ENCODE data around the gene EEFSEC.

DNA sequence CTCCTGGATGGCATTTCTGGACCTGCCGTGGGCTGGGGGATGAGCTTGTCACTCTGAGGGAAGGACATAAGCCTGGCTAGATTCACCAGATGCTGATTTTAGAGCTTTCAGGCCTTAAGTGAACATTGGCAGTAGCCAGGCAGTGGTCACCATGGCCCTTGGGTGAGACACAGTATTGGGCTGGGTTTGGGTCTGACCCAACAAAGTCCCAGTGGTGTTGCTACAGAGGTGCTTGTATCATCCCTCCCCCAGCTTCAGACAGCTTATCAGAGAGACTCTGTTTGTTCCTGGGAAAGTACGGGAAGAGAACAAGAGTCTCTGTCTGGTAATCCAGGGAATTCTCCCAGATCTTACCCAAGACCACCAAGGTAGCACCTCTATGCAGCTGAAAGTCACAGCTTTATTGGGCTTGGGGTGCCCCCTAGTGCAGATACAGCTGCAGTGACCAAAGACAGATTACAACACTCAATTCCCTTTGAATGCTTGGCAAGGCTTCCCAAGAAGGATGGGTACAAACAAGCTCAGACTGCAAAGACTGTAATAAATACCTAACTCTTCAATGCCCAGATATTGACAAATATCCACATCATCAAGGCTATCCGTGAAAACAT lies 19.9 kb upstream of the EEFSEC start:
- TF ChIP-seq CTCF (IDR thresholded peaks at IDR 0.05) (peak; percentile 35 to 64 (median 58)), POLR2A (IDR thresholded peaks at IDR 0.05) (no peak)
